GM18909 (cell line): ENCODE results near the gene ADGRV1.

ENCODE experiments used
- ATAC-seq: cut with Tn5 transposase; IDR thresholded peaks from one replicate; pipeline ENCODE4 v1.9.1; 2021; ENCODE audit warnings: mild to moderate bottlenecking; ENCODE audit not compliant: unreplicated experiment, poor library complexity

ADGRV1 gene

GRCh38 chr5:91166059-91166807 is 607.6 kb downstream of the ADGRV1 start:
- no peak for ATAC-seq

GRCh38 chr5:91168859-91169258 is 610.3 kb downstream of the ADGRV1 start:
- ATAC-seq, result no peak

DNA sequence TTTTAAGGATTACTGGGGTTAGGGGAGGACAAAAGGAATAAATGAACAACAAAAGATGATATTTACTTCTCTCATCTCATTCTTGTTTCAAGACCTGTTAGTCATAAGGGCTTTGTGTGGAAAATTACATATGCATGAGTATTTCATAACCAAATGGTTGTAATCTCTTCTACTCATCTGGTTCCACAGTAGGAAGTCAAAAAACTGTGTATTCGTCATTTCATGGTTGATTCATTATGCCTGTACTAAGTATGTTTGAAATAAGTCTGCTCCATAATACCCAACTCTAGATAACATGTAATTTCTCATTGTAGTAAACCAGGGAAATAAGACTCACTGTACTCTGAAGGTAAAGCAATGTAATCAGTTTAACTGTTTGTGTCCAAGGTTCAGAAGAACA is 611.7 kb downstream of the ADGRV1 start:
- ATAC-seq, result no peak

- no peak for ATAC-seq
These were observed 612.7 kb downstream of the ADGRV1 start for GRCh38 chr5:91171322-91171721.

GRCh38 chr5:91174396-91174795 is 615.8 kb downstream of the ADGRV1 start:
- ATAC-seq, result no peak

- ATAC-seq, result peak; percentile 45
These were observed 617.1 kb downstream of the ADGRV1 start for GRCh38 chr5:91175708-91176107.

GRCh38 chr5:91176288-91177016 is 617.9 kb downstream of the ADGRV1 start:
- ATAC-seq, result no peak

GRCh38 chr5:91177085-91177484 is 618.5 kb downstream of the ADGRV1 start:
- ATAC-seq, result no peak

DNA sequence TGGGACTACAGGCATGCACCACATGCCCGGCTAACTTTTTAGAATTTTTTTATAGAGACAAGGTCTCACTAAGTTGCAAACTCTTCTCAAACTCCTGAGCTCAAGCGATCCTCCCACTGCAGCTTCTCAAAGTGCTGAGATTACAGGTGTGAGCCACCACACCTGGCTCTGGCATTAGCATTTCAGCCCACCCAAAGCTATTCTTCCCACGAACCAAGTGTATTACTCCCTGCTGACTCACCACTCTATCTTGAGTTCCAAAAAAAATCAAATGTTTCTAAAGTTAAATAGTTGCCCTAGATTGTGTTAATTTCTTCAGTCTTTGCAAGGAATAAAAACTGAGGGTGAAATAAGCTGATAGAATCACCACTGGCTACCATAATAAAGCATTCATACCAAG is 619.0 kb downstream of the ADGRV1 start:
- ATAC-seq, result no peak

DNA sequence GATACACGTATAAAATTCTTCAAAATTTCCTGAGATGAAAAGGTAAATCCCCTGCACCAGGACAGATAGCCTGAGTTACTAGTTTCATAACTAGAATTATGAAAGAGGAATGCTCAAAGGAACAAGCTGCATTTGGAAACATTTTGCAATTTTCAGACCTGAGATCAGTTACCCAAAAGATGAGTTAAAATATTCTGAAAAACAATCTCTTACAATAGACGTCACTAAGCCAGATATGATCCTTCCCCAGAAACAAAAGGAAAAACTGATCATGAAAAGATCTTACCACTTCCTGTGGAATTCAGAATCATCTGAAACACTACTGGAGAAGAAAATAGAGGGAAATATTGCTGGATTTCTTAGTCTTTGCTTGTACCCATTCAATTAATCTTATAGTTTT is 619.9 kb downstream of the ADGRV1 start:
- ATAC-seq, result no peak

DNA sequence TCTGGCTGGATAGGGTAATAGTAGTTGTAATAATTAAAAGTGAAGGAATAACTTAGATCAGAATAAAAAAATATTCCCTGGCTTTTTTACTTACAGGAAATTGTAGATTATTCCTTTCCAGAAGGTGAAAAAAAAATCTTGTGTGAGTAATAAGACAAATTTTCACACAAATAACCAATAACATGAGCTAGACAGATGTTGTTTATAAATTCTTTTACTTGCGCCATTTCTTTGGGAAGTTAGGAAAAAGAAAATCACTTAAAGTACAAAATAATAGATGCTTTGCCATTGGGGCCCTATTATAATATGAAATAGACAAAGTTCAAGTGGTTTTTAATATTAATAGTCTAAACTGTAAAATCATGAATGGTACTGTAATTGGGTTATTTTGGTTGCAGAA is 620.4 kb downstream of the ADGRV1 start:
- no peak for ATAC-seq

GRCh38 chr5:91180506-91180905 is 621.9 kb downstream of the ADGRV1 start:
- no peak for ATAC-seq

DNA sequence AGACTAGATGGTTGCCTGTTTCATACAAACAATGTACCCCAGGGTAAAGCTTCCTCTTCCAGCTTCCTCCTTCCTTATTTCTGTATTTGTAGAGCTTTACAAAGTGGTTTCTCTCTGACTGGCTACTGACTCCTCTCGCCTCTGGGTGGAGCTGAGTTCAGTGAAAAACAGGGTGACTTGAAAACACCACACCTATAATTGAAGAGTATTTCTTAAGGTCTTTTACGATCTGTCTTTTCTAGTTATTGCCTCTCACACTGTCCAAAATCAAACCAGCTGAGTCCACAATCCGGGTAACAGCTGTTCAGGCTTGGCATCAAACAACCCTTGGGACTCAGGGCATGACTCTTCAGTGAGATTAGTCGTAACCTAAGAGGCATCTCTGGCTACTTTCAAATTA is 624.2 kb downstream of the ADGRV1 start:
- ATAC-seq, result peak; percentile 83

- ATAC-seq, result no peak
These were observed 625.1 kb downstream of the ADGRV1 start for GRCh38 chr5:91183743-91184142.

- no peak for ATAC-seq
These were observed 627.5 kb downstream of the ADGRV1 start for GRCh38 chr5:91186101-91186500.

DNA sequence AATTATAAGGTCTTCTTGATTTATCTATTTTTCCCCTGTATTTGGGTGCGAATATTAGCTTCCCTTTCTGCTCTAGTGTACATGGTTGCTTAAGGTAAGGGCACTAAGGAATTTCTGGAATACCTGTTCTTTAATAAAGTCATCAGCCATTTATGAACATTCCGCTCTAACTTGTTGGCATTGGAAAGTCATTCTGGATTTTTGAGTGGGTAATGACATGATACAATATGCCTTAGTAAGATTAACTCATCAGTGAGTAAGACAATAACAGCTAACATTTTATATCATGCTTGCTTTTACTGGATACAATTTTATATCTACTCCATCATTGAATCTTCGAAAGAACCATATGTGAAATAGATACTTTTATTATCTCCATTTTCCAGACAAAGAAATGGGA is 628.4 kb downstream of the ADGRV1 start:
- ATAC-seq, result no peak

GRCh38 chr5:91188755-91189154 is 630.2 kb downstream of the ADGRV1 start:
- no peak for ATAC-seq

DNA sequence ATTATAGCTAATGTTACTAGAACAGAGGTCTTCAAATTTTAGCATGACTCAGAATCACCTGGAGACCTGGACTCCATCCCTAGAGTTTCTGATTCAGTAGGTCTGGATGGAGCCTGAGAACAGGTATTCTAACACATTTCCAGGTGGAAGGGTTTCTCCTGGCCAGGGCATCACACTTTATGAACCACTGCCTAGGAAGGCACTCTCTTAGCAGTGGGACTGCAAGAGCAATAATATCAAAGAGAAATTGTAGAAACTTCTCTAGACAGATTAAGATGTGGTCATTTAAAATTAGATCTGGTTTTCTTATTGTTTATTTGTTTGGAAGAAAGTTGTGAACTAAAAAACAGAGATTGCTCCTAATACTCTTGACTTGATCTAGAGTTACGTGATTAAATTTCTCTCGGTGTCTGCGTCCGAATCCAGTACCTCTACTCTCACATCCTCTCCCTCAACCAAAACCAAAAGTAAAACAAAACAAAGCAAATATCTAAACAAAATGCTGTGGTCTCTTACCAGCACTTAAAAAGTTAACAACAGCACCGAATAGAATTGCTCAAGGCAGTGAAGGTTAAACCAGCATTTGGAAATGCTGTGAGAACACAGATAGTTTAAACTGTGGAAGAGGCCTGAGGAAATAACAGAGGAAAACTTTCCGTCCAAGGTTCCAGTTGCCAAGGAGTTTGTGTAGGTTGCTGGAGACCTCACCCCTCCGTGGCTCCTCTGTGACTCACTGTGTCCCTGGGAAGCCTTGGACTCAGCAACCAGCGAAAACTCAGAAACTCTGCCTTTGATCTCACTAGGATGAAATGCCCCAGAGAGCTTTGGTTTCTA is 631.1 kb downstream of the ADGRV1 start:
- ATAC-seq, result no peak

GRCh38 chr5:91190314-91190690 is 631.7 kb downstream of the ADGRV1 start:
- no peak for ATAC-seq

DNA sequence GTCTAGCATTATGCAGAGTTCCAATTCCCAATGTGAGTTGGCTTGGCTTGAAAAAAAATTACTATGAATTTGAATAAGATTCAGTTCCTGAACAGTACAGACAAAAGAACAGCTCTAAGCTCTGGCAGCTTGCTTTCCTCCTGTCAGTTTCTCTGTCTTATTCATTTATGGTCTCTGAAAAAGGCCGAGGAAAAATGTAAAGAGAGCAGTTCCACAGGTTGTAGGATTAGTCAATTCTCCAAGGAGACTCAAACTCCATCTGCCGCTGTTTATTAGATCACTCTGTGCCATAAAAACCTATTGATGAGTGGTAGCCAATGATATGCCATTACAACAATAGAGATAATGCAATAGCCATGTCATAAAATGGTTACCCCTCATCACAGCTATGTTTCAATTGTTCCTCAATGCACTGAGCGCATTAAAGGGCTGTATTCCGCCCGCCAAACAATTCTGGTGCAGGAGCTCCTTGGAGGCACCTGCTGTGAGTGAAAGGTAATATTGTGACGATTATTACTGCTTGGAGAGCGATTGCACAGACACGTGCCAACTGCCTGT is 636.3 kb downstream of the ADGRV1 start:
- ATAC-seq, result no peak

DNA sequence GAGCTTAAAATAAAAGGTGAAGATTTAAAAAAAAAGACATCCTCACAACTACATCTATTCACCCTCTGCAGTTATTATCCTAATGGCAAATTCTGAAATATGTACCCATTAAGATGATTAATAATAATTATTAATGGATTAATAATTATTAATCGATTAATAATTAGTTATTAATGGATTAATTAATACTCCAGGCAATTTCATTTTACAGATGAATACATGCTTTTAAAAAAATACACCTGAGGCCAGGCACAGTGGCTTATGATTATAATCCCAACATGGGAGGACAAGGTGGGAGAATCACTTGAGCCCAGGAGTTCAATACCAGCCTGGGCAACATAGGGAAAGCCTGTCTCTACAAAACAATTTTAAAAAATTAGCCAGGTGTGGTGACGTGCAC is 642.1 kb downstream of the ADGRV1 start:
- no peak for ATAC-seq
